ENCODE measurements around the gene GPSM1. TPM values are rescaled to one million over a fixed set of nuclear protein-coding genes. Genes with fewer than 3 reads are reported as not detected.

GPSM1 gene
- total RNA-seq, 1 experiment from 2014 or later = 26.4 TPM

DNA sequence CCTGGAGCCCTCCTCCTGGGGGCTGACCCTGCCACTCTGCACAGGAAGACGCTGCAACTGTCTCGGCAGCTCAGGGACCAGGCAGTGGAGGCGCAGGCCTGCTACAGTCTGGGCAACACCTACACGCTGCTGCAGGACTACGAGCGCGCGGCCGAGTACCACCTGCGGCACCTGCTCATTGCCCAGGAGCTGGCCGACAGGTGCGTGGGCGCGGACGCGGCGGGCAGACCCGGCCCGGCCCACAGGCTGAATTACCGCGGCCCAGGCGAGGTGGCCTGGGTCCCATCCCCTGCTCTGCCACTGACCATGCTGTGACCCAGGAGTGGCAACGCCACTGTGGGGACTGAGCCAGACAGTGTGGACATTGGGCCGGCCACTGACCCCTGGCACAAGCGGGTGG lies 11.2 kb downstream of the GPSM1 start:
- DNase-seq (ENCODE audit: low read depth, low spot score) (no peak), ATAC-seq (no peak)
- Histone ChIP-seq H3K79me2 (ENCODE audit: insufficient read depth, low read length) (no peaks in the 10 kb centered on the region), H3K4me3 (replicated peaks in 1 of 2; ENCODE audit: low read depth in 1 of 2, low read length in 2 of 2) (no peak overlapping the region), H3K27me3 (ENCODE audit: insufficient read depth, low read length) (no peaks in the 10 kb centered on the region), H3K9ac (ENCODE audit: low read length) (no peak overlapping the region), H3K9me3 (ENCODE audit: control insufficient read depth in 1 of 2, insufficient read depth in 1 of 2, low read depth in 1 of 2, low read length in 2 of 2) (no peaks in the 10 kb centered on the region), H3K27ac (ENCODE audit: low read depth, low read length) (no peak overlapping the region), H3K36me3 (ENCODE audit: control insufficient read depth in 1 of 2, insufficient read depth in 2 of 2, low read length in 2 of 2) (no peaks in the 10 kb centered on the region; a peak in 1 of 4 replicates), H4K20me1 (ENCODE audit: insufficient read depth) (no peaks in the 10 kb centered on the region), H2AFZ (ENCODE audit: low read depth, low read length, poor library complexity, severe bottlenecking) (no peak overlapping the region), H3K4me1 (ENCODE audit: control insufficient read depth in 1 of 2, insufficient read depth in 2 of 2, low read length in 2 of 2) (peaks cover 6 to 14% of the 10 kb centered on the region in 2 experiments; a peak in 3 of 4 replicates), H3K9me2 (ENCODE audit: insufficient read depth) (no peaks in the 10 kb centered on the region), H3K4me2 (ENCODE audit: low read length) (no peak overlapping the region)
- BruUV-seq (replicated peaks) = no TSS peak
- POLR2A ChIA-PET = no interaction called here
- RAD21 ChIA-PET (ENCODE audit: low non-redundant PET in 1 of 2, low total read pairs in 2 of 2, uncharacterized antibody in 2 of 2, unreplicated experiment in 2 of 2) = no interaction called here
- TF ChIP-seq SIN3A (IDR thresholded peaks at IDR 0.05; ENCODE audit: low read depth) (no peak), RAD21 (IDR thresholded peaks at IDR 0.05; ENCODE audit: low read depth) (no peak), SRF (IDR thresholded peaks at IDR 0.05; ENCODE audit: low read depth) (no peak), TCF7L2 (IDR thresholded peaks at IDR 0.05; ENCODE audit: borderline replicate concordance, extremely low read depth, insufficient read depth, insufficient read length) (no peak), ZBTB33 (IDR thresholded peaks at IDR 0.05; ENCODE audit: extremely low read depth, insufficient replicate concordance, low read length) (no peak), ZFX (IDR thresholded peaks at IDR 0.05) (no peak), JUND (IDR thresholded peaks at IDR 0.05) (no peak), EGR1 (IDR thresholded peaks at IDR 0.05; ENCODE audit: low read depth) (no peak), EZH2phosphoT487 (IDR thresholded peaks at IDR 0.05; ENCODE audit: borderline replicate concordance) (no peak), EZH2 (IDR thresholded peaks at IDR 0.05) (no peak), YY1 (IDR thresholded peaks at IDR 0.05; ENCODE audit: extremely low read depth, insufficient replicate concordance, low read depth, low read length) (no peak), POLR2A (IDR thresholded peaks at IDR 0.05; ENCODE audit: borderline replicate concordance, extremely low read depth, insufficient read depth, insufficient read length) (no peak)
- TF ChIP-seq, protein P1, sequence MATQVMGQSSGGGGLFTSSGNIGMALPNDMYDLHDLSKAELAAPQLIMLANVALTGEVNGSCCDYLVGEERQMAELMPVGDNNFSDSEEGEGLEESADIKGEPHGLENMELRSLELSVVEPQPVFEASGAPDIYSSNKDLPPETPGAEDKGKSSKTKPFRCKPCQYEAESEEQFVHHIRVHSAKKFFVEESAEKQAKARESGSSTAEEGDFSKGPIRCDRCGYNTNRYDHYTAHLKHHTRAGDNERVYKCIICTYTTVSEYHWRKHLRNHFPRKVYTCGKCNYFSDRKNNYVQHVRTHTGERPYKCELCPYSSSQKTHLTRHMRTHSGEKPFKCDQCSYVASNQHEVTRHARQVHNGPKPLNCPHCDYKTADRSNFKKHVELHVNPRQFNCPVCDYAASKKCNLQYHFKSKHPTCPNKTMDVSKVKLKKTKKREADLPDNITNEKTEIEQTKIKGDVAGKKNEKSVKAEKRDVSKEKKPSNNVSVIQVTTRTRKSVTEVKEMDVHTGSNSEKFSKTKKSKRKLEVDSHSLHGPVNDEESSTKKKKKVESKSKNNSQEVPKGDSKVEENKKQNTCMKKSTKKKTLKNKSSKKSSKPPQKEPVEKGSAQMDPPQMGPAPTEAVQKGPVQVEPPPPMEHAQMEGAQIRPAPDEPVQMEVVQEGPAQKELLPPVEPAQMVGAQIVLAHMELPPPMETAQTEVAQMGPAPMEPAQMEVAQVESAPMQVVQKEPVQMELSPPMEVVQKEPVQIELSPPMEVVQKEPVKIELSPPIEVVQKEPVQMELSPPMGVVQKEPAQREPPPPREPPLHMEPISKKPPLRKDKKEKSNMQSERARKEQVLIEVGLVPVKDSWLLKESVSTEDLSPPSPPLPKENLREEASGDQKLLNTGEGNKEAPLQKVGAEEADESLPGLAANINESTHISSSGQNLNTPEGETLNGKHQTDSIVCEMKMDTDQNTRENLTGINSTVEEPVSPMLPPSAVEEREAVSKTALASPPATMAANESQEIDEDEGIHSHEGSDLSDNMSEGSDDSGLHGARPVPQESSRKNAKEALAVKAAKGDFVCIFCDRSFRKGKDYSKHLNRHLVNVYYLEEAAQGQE (IDR thresholded peaks at IDR 0.05; ENCODE audit: low read depth) = no peak
- CTCF ChIA-PET = no interaction called here
- intact Hi-C loops (cut with micrococcal nuclease) = loop anchor here (2.0 kb wide), 1 partner anchor 62 kb away; the partner anchor contains the start of gene SNAPC4

All from HCT116 (cell line).